AG09319 (cell line): ENCODE data around the gene TRAF4.
"Not testable (repeated sequence)": the region's sequence is repeated elsewhere in the genome, so short reads cannot be mapped to it uniquely, and the experiment has no call there.

ENCODE experiments used
- DNase-seq: peaks from one replicate; pipeline ENCODE4 v3.0.0-alpha.2; 2010; ENCODE audit warnings: low read depth; ENCODE audit errors: extremely low read depth
- CTCF ChIP-seq: IDR thresholded peaks from 2 replicates; pipeline ENCODE4 v1.5.1; 2011; ENCODE audit warnings: low read depth, mild to moderate bottlenecking, inconsistent platforms, low read length, moderate library complexity

Gene TRAF4

GRCh38 chr17:28773736-28774135 is 29.9 kb downstream of the TRAF4 start:
- no peak for DNase-seq
- no peak for TF ChIP-seq CTCF

- no peak for TF ChIP-seq CTCF
- DNase-seq = no peak
These were observed 30.4 kb downstream of the TRAF4 start for GRCh38 chr17:28774206-28774605.

GRCh38 chr17:28777178-28777577 is 33.4 kb downstream of the TRAF4 start:
- DNase-seq = no peak
- no peak for TF ChIP-seq CTCF

GRCh38 chr17:28779601-28780000 is 35.8 kb downstream of the TRAF4 start:
- DNase-seq = not testable (repeated sequence)

- no peak for TF ChIP-seq CTCF
- DNase-seq = no peak
These were observed 39.4 kb downstream of the TRAF4 start for GRCh38 chr17:28783161-28783560.

GRCh38 chr17:28788100-28788499 is 44.3 kb downstream of the TRAF4 start:
- no peak for DNase-seq
- no peak for TF ChIP-seq CTCF

GRCh38 chr17:28792877-28793661 is 49.3 kb downstream of the TRAF4 start:
- TF ChIP-seq CTCF = no peak
- DNase-seq = no peak

GRCh38 chr17:28794846-28795441 is 51.1 kb downstream of the TRAF4 start:
- DNase-seq = not testable (repeated sequence)
